Renal cortex interstitium (tissue), 11 donors: ENCODE data around the gene TNS4. TPM values are rescaled to one million over a fixed set of nuclear protein-coding genes. Genes with fewer than 3 reads are reported as not detected.

ENCODE experiments used
- DNase-seq, 11 donors: peaks; one replicate each; pipeline ENCODE4 v3.0.0-alpha.2; 2013; ENCODE audit warnings: low read depth in 9 of 11, low spot score in 4 of 11; ENCODE audit errors: extremely low read depth in 1 of 11
- polyA plus RNA-seq, 3 donors: library from polyadenylated mRNA; unstranded; fragments of 120-200 nt; gene quantifications; one replicate each; pipeline ENCODE4 v1.2.1, GENCODE V29; 2013; ENCODE audit not compliant: insufficient read length in 3 of 3

Gene TNS4
- polyA plus RNA-seq, 3 donors = 0.03 to 0.06 (median 0.03) TPM

GRCh38 chr17:40536295-40537171 lies 35.1 kb upstream of the TNS4 start:
- no peak for DNase-seq

DNA sequence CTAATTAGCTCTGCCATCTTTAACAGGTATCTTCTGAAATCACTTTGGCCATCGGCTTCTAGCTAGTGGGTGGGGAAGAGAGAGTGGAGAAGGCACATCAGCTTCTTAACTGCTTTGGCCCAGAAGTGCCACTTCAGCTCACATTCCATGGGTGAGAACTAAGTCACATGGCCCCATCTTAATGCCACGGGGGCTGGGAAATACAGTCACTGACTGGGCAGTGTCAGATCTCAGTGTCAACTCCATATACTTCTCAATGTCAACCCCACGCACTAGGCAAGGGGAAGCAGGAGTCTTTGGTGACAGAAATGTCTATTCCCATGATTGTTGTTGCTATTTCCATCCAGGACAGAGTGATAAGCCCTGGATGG lies 34.5 kb upstream of the TNS4 start:
- no peak for DNase-seq

DNA sequence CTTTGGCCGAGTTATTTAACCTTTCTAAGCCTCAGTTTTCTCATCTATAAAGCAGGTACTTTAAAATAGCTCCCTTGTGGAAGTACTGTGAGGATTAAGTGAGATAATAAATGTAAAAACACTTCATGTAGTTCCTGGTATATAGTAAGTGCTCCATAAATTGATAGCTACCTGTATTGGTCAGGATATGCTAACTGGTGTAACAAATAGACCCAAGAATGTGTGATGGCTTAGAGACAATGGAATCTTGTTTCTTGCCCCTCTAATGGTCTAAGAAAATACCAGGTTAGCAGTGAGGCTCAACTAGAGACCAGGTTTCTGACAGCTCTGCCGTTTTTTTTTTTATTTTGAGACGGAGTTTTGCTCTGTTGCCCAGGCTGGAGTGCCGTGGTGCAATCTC lies 34.0 kb upstream of the TNS4 start:
- DNase-seq = no peak

- no peak for DNase-seq
Measured at GRCh38 chr17:40534371-40535189, 33.2 kb upstream of the TNS4 start.

DNA sequence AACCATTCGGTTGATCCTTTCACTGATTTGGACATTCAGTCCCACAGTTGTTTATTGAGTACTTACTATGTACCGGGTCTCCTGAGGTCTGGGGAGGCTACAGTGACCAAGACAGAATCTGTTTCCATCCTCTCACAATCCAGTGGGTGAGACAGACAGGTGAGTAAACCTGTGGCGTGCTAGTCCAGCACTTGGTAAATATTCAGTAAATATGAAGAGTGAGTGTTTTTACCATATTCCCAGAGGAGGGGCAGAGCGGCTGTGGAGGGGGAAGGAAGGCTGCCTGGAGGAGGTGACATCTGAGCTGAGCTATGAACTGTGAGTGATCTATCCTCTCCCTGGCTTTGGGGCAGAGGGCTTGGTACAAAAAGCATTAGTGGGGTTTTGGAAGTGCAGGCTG lies 32.5 kb upstream of the TNS4 start:
- no peak for DNase-seq

DNA sequence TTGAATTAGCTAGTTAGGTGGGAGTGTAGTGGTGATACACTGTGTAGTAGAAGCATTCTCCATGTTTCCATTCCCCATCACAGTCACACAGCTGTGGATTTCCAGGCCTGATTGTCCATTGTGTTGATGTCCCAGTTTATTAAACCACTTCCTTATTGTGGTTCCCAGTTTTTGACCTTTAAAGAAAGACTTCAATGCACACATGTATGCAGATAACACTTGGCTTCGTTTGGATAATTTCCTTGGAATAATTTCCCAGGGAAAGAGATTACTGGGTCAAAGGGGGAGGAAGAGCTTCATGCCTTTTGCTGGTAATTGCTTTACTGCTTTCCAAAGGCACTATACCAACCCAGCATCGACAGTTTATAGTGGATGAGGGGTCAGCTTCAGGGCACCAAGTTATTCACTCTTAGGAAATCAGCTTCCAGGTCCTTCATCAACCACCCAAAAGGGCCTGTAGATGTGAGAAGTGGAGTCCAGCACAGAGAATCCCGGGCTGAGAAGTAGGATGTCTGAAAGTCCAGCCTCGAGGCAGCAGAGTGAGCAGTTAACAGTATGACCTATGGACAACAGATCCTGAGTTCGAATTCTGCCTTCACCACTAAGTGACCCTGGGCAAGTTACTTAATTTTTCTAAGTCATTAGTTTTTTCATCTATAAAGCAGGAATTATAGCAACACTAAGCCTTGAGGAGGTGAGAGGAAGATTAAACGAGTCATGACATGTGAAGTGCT lies 31.3 kb upstream of the TNS4 start:
- DNase-seq = no peak

DNA sequence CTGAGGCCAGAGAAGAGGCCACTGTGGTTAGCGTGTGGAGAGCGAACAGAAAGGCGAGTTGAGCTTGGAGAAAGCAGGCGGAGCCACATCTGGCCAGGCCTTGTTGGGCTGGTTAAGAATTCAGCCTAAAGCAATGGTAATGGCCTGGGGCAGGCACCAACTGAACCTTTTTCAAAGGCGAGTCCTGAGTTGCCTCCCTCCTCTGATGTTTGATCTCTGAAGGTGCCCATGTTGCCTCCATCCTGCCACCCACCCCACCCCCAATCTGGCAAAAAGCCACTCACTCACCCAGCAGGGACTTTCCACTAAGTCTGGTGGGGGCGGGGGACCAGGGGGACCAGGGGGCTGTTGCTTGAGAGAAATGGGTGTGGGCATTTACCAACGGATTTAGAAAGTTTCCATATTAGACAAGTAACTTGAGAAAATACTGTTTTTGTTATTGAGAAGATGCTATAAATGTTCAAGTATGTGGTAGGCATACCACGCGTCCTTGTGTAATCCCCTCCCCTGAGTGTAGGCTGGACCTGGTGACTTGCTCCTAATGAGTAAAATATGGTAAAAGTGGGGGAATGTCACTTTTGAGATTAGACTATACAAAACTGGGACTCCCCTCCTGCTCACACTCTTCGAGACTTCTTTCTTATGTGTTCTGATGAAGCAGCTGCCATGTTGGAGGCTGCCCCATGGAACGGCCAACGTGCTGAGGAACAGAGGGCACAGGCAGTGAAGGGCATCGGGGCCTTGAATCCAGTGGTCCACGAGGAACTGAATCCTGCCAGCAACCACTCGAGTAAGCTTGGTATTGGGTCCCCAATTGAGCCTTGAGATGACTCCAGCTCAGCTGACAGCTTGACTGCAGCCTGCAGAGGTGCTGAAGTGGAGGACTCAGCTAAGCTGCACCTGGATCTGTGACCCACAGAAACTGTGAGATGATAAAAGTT lies 29.9 kb upstream of the TNS4 start:
- DNase-seq = no peak

DNA sequence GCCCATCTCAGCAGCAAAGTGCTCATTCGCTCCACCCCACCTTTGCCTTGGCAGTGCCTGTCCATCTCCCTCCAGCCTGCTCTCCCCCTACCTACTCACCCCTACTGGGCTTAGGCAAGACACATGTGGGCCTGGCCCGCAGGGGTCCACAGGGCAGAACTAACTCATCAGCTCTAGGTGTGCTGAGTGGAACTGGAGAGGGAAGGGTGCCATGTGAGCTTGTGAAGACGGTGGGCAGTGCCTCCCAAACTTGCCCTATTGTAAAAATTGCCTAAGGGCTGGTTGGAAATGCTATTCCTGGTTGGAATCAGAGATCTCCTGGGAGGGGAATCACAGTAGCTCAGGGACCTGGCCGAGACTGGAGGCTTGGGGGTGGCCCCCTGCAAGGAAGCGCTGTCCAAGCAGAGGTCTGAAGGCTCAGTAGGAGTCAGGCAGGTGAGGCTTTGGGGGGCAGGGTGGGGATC lies 29.1 kb upstream of the TNS4 start:
- no peak for DNase-seq

- no peak for DNase-seq
Measured at GRCh38 chr17:40529991-40530390, 28.6 kb upstream of the TNS4 start.

- no peak for DNase-seq
Measured at GRCh38 chr17:40528692-40529417, 27.4 kb upstream of the TNS4 start.

GRCh38 chr17:40526668-40527067 lies 25.2 kb upstream of the TNS4 start:
- no peak for DNase-seq

GRCh38 chr17:40525294-40525693 lies 23.9 kb upstream of the TNS4 start:
- DNase-seq = no peak

DNA sequence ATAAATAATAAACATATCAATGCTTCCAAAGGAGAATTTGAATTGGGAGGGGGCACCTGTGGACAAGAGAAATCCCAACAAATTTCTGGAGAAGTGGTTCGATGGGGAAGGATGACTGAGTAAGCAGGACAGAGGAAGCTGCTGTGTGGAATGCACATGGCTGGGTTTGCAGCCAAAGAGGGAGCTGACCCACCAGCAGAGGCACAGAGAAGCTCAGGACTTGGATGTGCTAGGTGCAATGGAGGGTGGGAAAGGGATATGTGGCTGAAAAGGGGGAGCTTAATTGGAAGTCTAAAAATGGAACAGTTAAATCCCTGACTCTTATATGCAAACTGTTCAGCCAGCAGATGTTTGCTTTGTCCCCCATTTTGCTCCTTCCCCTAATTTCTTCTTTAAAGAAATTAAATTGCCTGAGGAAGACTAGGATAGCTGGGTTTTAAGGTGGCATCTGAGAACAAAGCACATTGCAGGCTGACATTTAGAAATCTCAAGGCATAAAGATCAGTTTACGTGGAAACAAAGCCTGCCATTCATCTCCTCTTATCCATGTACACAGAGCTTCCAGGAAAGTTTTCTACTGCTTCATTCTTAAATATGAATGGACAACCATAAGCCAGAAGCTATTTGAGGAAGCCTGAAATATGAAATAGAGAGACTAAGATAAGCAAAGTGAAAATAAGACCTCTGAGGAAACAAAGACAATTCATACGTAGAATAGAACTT lies 23.0 kb upstream of the TNS4 start:
- DNase-seq = no peak

DNA sequence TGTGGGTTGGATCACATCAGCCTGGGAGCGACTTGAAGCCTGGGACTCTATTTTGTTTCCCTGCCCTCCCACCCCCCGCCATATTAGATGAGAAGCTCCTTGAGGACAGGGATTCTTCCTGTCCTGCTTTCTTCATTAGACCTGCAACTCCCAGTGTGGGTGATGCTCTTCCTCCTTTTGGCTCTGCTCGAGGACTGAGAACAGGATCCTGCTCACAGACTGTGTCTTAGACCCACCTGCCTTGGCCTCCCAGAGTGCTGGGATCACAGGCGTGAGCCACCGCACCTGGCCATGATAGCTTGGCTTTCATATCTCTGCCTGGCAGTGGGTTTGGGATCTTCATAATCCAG lies 21.5 kb upstream of the TNS4 start:
- DNase-seq = no peak

DNA sequence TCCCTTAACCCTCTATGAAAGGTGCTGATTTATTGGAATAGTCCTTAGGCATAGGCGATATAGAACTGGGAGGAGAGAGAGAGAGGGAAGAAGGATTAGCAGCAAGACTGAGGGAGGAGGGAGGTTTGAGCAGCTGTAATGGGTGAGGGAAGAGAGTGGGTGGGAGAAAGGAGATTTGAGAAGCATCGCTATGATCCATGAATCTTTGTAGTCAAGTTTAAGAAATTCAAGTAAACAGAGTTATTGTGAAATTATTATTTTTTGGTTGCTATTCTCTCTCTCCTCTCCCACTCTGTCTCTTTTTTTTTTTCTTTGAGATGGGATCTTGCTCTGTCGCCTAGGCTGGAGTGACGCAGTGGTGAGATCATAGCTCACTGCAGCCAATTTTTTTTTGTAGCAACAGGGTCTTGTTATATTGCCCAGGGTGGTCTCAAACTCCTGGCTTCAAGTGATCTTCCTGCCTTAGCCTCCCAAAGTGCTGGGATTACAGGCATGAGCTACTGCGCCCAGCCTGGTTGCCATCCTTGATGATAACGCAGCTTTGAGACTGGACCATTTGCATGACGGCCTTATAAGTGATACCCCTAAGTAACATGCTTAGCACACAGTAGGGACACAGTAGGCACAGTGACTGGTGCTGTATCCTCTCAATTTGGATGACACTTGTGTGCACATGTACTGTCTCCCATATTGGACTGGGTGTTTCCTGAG lies 21.0 kb upstream of the TNS4 start:
- DNase-seq = no peak

GRCh38 chr17:40520991-40521453 lies 19.6 kb upstream of the TNS4 start:
- no peak for DNase-seq
